ENCODE measurements around the gene FADD. TPM values are rescaled to one million over a fixed set of nuclear protein-coding genes. Genes with fewer than 3 reads are reported as not detected.

FADD gene
- total and polyA plus RNA-seq, 9 donors, result 10.4 to 12.8 (median 12.4) TPM

- no peaks in the 10 kb centered on the region for H3K27me3 ChIP-seq (ENCODE audit: control insufficient read depth, insufficient read depth, low read length)
These were observed 27.2 kb downstream of the FADD start for GRCh38 chr11:70230151-70230839.

GRCh38 chr11:70230840-70231710, 28.0 kb downstream of the FADD start:
- H3K27ac ChIP-seq (ENCODE audit: low read length), result no peak overlapping the region
- no peak for DNase-seq
- H3K36me3 ChIP-seq (ENCODE audit: control insufficient read depth, insufficient read depth, low read length), result no peaks in the 10 kb centered on the region
- H3K4me1 ChIP-seq (ENCODE audit: control insufficient read depth, insufficient read depth, low read length), result no peaks in the 10 kb centered on the region
- H3K27me3 ChIP-seq (ENCODE audit: control insufficient read depth, insufficient read depth, low read length), result no peaks in the 10 kb centered on the region
- no peaks in the 10 kb centered on the region for H3K9me3 ChIP-seq (replicated peaks; ENCODE audit: control insufficient read depth, low read depth, low read length)
- no peak overlapping the region for H3K4me3 ChIP-seq (ENCODE audit: low read length)
- WGBS (ENCODE audit: insufficient coverage), result 79% methylated on average over 19 of the region's 22 CpGs

More at GRCh38 chr11:70230151-70230839, 27.2 kb downstream of the FADD start:
- no peak for DNase-seq
- Histone ChIP-seq H3K36me3 (ENCODE audit: control insufficient read depth, insufficient read depth, low read length) (no peaks in the 10 kb centered on the region), H3K4me3 (ENCODE audit: low read length) (no peak overlapping the region), H3K9me3 (replicated peaks; ENCODE audit: control insufficient read depth, low read depth, low read length) (no peaks in the 10 kb centered on the region), H3K27ac (ENCODE audit: low read length) (no peak overlapping the region), H3K4me1 (ENCODE audit: control insufficient read depth, insufficient read depth, low read length) (no peaks in the 10 kb centered on the region)
- 80% methylated on average over 1 of the region's 8 CpGs for WGBS (ENCODE audit: insufficient coverage)

GRCh38 chr11:70233034-70233433, 29.9 kb downstream of the FADD start:
- Histone ChIP-seq H3K36me3 (ENCODE audit: control insufficient read depth, insufficient read depth, low read length) (no peaks in the 10 kb centered on the region), H3K9me3 (replicated peaks; ENCODE audit: control insufficient read depth, low read depth, low read length) (no peaks in the 10 kb centered on the region), H3K27ac (ENCODE audit: low read length) (no peak overlapping the region), H3K27me3 (ENCODE audit: control insufficient read depth, insufficient read depth, low read length) (no peaks in the 10 kb centered on the region), H3K4me3 (ENCODE audit: low read length) (no peak overlapping the region), H3K4me1 (ENCODE audit: control insufficient read depth, insufficient read depth, low read length) (no peaks in the 10 kb centered on the region)
- no peak for DNase-seq

- DNase-seq, result no peak
- Histone ChIP-seq H3K4me1 (ENCODE audit: control insufficient read depth, insufficient read depth, low read length) (no peaks in the 10 kb centered on the region), H3K36me3 (ENCODE audit: control insufficient read depth, insufficient read depth, low read length) (no peaks in the 10 kb centered on the region), H3K27ac (ENCODE audit: low read length) (no peak overlapping the region), H3K4me3 (ENCODE audit: low read length) (no peak overlapping the region), H3K27me3 (ENCODE audit: control insufficient read depth, insufficient read depth, low read length) (no peaks in the 10 kb centered on the region), H3K9me3 (replicated peaks; ENCODE audit: control insufficient read depth, low read depth, low read length) (no peaks in the 10 kb centered on the region)
- 73% methylated on average over 10 of the region's 11 CpGs for WGBS (ENCODE audit: insufficient coverage)
These were observed 30.4 kb downstream of the FADD start for GRCh38 chr11:70233511-70233934.

- Histone ChIP-seq H3K36me3 (ENCODE audit: control insufficient read depth, insufficient read depth, low read length) (no peaks in the 10 kb centered on the region), H3K4me1 (ENCODE audit: control insufficient read depth, insufficient read depth, low read length) (no peaks in the 10 kb centered on the region), H3K27ac (ENCODE audit: low read length) (no peak overlapping the region), H3K9me3 (replicated peaks; ENCODE audit: control insufficient read depth, low read depth, low read length) (no peaks in the 10 kb centered on the region), H3K27me3 (ENCODE audit: control insufficient read depth, insufficient read depth, low read length) (no peaks in the 10 kb centered on the region), H3K4me3 (ENCODE audit: low read length) (no peak overlapping the region)
- no peak for DNase-seq
- 81% methylated on average over 7 of the region's 9 CpGs for WGBS (ENCODE audit: insufficient coverage)
These were observed 30.9 kb downstream of the FADD start for GRCh38 chr11:70233962-70234361.

GRCh38 chr11:70240337-70240736, 37.2 kb downstream of the FADD start:
- no peaks in the 10 kb centered on the region for H3K9me3 ChIP-seq (replicated peaks; ENCODE audit: control insufficient read depth, low read depth, low read length)
- 51% methylated on average over 13 of the region's 16 CpGs for WGBS (ENCODE audit: insufficient coverage)

GRCh38 chr11:70241709-70242108, 38.6 kb downstream of the FADD start:
- no peak overlapping the region for H3K27ac ChIP-seq (ENCODE audit: low read length)
- H3K36me3 ChIP-seq (ENCODE audit: control insufficient read depth, insufficient read depth, low read length), result no peaks in the 10 kb centered on the region
- H3K27me3 ChIP-seq (ENCODE audit: control insufficient read depth, insufficient read depth, low read length), result peaks cover 11% of the 10 kb centered on the region
- WGBS (ENCODE audit: insufficient coverage), result 61% methylated on average over 2 of the region's 3 CpGs
- H3K4me3 ChIP-seq (ENCODE audit: low read length), result no peak overlapping the region
- DNase-seq, result no peak
- H3K9me3 ChIP-seq (replicated peaks; ENCODE audit: control insufficient read depth, low read depth, low read length), result no peaks in the 10 kb centered on the region
- peaks cover 4% of the 10 kb centered on the region for H3K4me1 ChIP-seq (ENCODE audit: control insufficient read depth, insufficient read depth, low read length)

More at GRCh38 chr11:70240337-70240736, 37.2 kb downstream of the FADD start:
- no peak for DNase-seq
- H3K4me1 ChIP-seq (ENCODE audit: control insufficient read depth, insufficient read depth, low read length), result peaks cover 4% of the 10 kb centered on the region
- no peak overlapping the region for H3K4me3 ChIP-seq (ENCODE audit: low read length)
- H3K27me3 ChIP-seq (ENCODE audit: control insufficient read depth, insufficient read depth, low read length), result peaks cover 8% of the 10 kb centered on the region
- H3K27ac ChIP-seq (ENCODE audit: low read length), result no peak overlapping the region
- no peaks in the 10 kb centered on the region for H3K36me3 ChIP-seq (ENCODE audit: control insufficient read depth, insufficient read depth, low read length)

GRCh38 chr11:70242885-70243284, 39.8 kb downstream of the FADD start:
- Histone ChIP-seq H3K27me3 (ENCODE audit: control insufficient read depth, insufficient read depth, low read length) (peaks cover 11% of the 10 kb centered on the region), H3K9me3 (replicated peaks; ENCODE audit: control insufficient read depth, low read depth, low read length) (no peaks in the 10 kb centered on the region), H3K27ac (ENCODE audit: low read length) (no peak overlapping the region), H3K36me3 (ENCODE audit: control insufficient read depth, insufficient read depth, low read length) (no peaks in the 10 kb centered on the region), H3K4me3 (ENCODE audit: low read length) (no peak overlapping the region), H3K4me1 (ENCODE audit: control insufficient read depth, insufficient read depth, low read length) (peaks cover 4% of the 10 kb centered on the region)
- 62% methylated on average over 4 of the region's 4 CpGs for WGBS (ENCODE audit: insufficient coverage)
- DNase-seq, result no peak

- Histone ChIP-seq H3K27me3 (ENCODE audit: control insufficient read depth, insufficient read depth, low read length) (peaks cover 16% of the 10 kb centered on the region), H3K36me3 (ENCODE audit: control insufficient read depth, insufficient read depth, low read length) (no peaks in the 10 kb centered on the region), H3K4me1 (ENCODE audit: control insufficient read depth, insufficient read depth, low read length) (peaks cover 4% of the 10 kb centered on the region), H3K27ac (ENCODE audit: low read length) (no peak overlapping the region), H3K4me3 (ENCODE audit: low read length) (no peak overlapping the region), H3K9me3 (replicated peaks; ENCODE audit: control insufficient read depth, low read depth, low read length) (no peaks in the 10 kb centered on the region)
- 84% methylated on average over 15 of the region's 15 CpGs for WGBS (ENCODE audit: insufficient coverage)
- no peak for DNase-seq
These were observed 41.0 kb downstream of the FADD start for GRCh38 chr11:70243912-70244652.

GRCh38 chr11:70244698-70245097, 41.6 kb downstream of the FADD start:
- Histone ChIP-seq H3K9me3 (replicated peaks; ENCODE audit: control insufficient read depth, low read depth, low read length) (no peaks in the 10 kb centered on the region), H3K27ac (ENCODE audit: low read length) (no peak overlapping the region), H3K36me3 (ENCODE audit: control insufficient read depth, insufficient read depth, low read length) (no peaks in the 10 kb centered on the region), H3K4me3 (ENCODE audit: low read length) (no peak overlapping the region), H3K27me3 (ENCODE audit: control insufficient read depth, insufficient read depth, low read length) (peaks cover 14% of the 10 kb centered on the region), H3K4me1 (ENCODE audit: control insufficient read depth, insufficient read depth, low read length) (peaks cover 4% of the 10 kb centered on the region)
- 42% methylated on average over 6 of the region's 7 CpGs for WGBS (ENCODE audit: insufficient coverage)
- no peak for DNase-seq

Measured in muscle of leg (tissue), 11 donors.